Measurements from ENCODE around the gene CRIP1.

- no peak for TF ChIP-seq CTCF (IDR thresholded peaks at IDR 0.05)
- no peak for TF ChIP-seq POLR2A (IDR thresholded peaks at IDR 0.05)
Observed at GRCh38 chr14:105505101-105505500, 18.4 kb downstream of the CRIP1 start.
